Fibroblast of skin of right quadriceps (primary cell): ENCODE data around the gene SDHAF3.

Source experiments
- DNase-seq: peaks from one replicate; pipeline ENCODE4 v3.0.0-alpha.2; 2013

Gene SDHAF3

DNA sequence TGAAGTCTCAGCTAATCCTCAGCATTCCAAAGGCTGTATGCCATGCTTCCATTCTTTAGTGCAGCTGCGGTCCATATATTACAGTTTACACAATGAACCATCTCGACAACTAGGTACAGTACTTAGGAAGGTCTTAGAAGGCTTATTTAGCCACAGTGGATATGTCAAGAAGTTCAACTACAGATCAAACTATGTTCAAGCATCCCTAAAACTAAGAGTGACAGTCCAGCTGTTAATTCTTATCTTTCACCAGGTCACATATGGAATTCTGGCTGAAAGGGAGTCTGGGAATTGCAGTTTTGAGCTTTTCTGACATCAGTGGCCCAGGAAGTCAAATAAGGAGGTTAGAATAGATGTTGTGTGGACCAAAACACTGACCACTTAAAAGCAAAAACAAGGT lies 106.8 kb downstream of the SDHAF3 start:
- no peak for DNase-seq

- no peak for DNase-seq
Observed at GRCh38 chr7:97226541-97226940, 109.0 kb downstream of the SDHAF3 start.
